DMS53 treated with DMSO at 0.1 percent for 48 hours (cell line): Measurements from ENCODE around the gene RPL15.

ENCODE experiments used
- DNase-seq: peaks from one replicate; lab custom pipeline; 2025; ENCODE audit not compliant: unreplicated experiment; lab: John Stamatoyannopoulos, UW

RPL15 gene

GRCh38 chr3:23960649-23961048 is 43.7 kb downstream of the RPL15 start:
- no peak for DNase-seq

- DNase-seq, result no peak
Measured at GRCh38 chr3:23961066-23961465, 44.1 kb downstream of the RPL15 start.

GRCh38 chr3:23961913-23962312 is 45.0 kb downstream of the RPL15 start:
- no peak for DNase-seq

GRCh38 chr3:23964537-23965235 is 47.8 kb downstream of the RPL15 start:
- DNase-seq, result no peak

- DNase-seq, result no peak
Measured at GRCh38 chr3:23966328-23966727, 49.4 kb downstream of the RPL15 start.

GRCh38 chr3:23968463-23969184 is 51.7 kb downstream of the RPL15 start:
- no peak for DNase-seq

GRCh38 chr3:23969393-23969792 is 52.5 kb downstream of the RPL15 start:
- no peak for DNase-seq
